GM19035 (cell line): Measurements from ENCODE around the gene NOL4L.

ENCODE experiments used
- ATAC-seq: cut with Tn5 transposase; IDR thresholded peaks from one replicate; pipeline ENCODE4 v1.9.1; 2021; ENCODE audit not compliant: unreplicated experiment

Gene NOL4L

DNA sequence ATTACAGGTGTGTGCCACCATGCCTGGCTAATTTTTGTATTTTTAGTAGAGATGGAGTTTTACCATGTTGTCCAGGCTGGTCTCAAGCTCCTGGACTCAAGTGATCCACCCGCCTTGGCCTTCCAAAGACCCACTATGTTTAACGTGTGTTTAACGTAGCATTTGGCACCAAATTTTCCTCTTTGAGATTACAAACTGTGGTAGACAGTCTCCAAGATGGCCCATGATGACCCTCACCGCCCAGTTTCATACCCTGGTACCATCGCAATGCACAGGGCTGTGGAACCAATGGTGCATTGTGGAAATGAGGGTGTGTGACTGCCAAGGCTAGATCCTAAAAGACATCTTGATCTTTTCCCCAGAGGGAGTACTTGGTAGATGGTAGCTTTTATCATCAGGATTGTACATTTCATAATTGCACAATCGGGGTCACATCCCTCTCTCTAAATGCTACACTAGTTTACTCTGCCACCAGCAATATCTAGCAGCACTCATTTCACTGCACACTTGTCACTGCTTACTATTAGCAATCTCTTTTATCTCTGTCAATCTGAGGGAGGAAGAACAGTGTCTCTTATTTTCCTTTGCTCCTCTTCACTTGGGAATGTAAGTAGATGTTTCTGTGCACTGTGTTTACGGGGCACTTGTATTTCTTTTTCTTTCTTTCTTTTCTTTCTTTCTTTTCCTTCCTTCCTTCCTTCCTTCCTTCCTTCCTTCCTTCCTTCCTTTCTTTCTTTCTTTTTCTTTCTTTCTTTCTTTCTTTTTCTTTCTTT lies 96.9 kb downstream of the NOL4L start:
- ATAC-seq: no peak

DNA sequence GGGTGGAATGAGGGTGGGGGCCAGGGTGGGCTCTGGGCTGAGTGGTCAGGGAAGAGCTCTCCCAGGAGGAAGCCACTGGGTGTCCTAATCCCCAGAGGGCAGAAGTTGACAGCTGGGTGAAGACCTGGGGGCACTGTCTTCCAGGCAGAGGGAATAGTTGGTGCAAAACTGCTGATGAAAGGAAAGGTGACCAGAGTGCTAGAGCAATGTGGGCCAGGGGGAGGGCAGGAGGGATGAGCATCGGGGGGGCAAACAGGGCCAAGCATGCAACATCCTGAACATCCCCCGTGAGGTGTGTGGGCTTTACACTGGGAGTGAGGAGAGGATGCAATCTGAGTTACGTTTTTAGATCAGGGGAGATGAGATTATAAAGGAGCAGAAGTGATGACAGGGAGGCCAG lies 97.8 kb downstream of the NOL4L start:
- no peak for ATAC-seq

DNA sequence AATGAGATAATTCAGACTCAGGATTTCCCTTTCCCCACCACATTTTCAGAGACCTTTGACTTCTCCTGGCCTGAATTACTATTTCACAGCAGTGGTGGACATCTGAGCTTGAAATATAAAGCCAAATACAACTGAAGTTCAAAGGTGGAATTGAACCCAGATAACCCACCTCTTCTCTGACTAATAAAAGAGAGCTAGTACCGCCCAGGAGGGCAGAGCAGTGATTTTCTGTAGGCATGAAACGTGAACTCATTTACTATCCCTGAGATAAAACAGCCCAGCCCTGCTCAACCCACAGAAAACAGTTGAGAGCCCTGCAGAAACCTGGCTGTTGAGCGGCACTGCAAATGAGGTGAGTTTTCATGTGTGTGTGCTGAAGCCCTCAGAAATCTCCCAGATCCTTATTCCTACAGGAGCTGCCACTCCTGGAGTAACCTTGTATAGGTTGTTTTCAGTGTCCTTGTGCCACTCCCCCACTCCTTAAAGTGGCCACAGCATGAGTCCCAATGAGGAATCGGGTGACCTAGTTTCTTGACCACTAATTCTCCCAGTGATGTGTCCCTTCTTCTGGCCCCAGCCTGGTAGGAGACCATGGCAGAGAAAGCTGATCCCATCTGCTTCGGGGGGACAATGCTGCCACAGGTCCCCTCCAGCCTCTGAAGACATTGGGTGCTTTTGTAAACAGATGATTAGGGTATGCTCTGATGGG lies 99.2 kb downstream of the NOL4L start:
- no peak for ATAC-seq

DNA sequence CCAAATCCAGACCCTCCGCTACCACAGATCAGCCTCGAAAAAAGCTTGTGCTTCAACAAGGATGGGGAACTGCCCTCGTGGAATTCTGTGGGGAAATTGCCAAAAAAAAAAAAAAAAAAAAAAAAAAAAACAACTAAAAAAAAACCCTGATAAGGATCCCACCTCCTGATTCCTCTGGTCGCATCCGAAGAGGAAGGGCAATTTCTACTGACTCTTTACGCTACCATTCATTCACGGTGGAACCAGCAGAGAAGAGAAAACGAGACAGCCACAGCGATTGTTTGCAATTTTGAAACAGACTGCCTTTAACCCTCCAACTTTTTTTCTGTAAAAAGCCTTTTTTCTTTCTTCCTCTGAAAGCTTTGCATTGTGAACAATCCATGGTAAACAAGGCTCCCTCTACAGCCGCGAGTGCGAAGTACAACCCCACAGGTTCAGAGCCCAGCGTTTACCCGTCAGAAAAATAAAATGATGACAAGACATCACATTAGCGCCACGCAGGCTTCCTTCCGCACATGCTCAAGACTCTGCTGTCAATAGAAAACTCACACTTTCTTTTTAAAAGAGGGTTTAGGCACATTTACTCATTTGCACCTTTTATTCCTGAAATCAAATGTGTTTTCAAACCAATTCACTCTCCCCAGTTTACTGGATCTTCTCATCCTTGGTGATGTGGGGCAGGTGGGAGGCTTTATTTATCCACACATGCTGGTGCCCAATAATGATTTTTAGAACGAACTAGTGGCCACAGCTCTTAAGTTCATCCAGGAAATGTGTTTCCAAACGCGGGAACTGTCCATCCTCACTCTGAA lies 100.0 kb downstream of the NOL4L start:
- ATAC-seq: peak; percentile 63

DNA sequence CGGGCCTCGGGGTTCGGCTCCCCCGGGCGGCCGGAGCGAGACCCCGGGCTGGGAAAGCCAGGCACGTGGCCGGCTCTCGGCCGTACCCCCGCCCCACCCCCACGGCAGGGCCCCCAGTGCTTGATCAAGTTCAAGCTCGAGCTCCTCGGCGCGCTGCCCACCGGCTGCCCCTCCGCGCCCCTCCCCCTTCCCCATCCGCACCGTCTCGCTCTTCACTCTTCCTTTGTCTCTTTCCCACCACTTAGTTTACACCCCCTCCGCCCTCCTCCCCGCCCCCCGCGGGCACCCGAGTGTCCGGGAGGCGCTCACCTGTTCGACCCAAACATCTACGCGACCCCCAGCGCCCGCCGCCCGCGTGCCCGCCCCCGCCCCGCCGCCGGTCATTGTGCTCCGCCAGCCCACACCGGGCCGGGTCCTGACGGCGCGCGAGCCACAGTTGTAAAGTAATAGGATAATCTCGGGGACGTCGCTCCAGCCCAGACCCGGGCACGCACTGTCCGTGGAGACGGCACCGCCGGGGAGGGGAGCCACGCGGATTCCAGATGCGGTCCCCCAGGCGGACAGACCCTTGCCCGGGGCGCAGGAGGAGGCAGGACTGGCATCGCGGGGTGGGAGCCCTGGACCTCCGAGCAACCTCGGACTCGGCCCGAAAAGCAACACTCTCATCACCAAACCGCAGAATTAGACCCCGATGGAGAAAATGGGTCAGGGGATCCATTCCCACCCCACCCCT lies 100.7 kb downstream of the NOL4L start:
- no peak for ATAC-seq

DNA sequence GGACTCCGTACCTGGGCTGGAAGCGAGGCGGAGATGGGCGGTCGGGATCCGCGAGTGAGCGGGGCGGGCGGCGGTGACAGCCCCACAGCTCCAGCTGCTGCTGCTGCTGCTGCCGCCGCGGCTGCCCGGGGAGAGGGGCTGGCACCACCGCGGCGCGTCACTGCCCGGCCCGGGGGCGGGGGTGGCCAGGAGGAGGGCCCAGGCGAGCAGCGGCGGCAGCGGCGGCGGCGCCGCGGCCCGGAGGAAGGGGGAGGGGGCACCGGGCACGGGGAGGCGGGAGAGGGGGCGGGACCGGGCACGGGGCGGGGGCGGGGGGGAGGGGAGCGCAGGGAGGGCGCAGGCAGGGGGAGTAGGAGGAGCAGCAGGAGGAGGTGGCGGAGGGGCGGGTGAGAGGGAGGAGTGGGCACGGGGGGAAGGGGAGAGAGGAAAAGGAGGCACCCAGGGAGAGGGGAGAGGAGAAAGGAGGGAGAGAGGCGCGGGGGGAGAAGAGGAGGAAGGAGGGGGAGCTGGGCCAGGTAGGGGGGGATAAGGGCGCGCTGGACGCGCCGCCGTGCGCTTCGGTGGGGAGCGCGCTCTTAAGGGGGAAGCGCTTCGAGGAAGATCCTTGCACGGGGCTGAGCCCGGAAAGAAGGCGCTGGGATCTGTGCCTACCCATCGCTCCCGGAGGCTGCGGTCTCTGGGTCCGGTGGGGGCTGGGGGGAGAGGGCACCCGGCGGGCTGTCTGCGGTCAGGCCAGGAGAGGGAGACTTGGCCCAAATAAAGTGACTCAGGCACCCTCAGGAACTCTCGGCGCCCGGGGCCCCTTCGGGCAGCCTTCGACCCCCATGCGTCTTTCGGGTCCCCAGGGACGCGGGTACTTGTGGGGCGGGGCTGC lies 101.5 kb downstream of the NOL4L start:
- no peak for ATAC-seq

DNA sequence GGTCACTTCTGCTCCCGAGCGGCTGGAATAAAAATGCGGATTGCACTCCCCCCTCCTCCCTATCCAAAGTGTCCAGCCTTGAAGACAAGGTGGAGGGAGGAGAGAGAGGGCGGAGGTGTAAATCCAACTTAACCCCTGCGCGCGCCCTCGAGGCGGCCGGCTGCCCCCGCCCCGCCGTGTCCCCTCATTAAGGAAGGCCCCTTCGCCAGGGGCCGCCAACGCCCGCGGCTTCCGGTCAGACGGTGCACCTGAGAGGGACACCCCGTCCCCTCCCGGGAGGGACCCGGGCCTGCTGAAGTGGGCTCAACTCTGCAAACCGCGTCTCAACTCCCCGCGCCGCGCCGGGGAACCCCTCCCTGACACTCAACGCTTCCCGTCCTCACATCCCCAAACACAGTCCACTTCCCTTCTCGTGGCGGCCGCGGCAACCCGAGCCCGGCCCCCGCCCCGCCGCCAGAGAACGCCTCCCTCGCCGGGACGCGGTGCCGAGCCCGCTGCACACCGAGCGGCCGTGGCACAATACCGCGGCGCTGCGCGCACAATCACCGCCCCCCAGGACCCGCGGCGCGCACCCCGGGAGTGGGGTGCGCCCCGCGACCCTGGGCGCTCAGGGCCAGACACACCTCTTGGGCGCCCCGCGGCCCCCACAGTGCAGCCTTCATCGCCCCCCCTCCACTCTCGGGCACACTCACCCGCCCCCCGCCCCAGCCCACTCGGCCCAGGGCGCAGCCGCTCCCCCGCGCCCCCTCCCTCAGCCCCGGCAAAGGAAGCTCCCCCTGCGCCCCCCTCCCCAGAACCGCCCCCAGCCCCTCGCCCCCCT lies 102.5 kb downstream of the NOL4L start:
- ATAC-seq: no peak

DNA sequence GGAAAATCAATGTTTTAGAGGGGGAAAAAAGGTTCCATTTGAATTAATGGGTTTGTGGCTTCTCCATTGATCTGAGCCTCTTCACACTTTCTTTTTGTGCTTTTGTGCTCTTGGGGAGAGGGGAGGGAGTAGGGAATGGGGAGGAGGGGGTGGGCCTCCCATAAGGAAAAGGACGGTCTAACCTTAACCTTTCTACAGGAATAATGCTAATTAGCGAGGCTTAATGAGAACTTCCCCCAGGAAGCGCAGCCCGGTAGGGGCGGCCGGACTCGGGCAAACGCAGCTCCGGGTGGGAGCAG lies 103.0 kb downstream of the NOL4L start:
- no peak for ATAC-seq

DNA sequence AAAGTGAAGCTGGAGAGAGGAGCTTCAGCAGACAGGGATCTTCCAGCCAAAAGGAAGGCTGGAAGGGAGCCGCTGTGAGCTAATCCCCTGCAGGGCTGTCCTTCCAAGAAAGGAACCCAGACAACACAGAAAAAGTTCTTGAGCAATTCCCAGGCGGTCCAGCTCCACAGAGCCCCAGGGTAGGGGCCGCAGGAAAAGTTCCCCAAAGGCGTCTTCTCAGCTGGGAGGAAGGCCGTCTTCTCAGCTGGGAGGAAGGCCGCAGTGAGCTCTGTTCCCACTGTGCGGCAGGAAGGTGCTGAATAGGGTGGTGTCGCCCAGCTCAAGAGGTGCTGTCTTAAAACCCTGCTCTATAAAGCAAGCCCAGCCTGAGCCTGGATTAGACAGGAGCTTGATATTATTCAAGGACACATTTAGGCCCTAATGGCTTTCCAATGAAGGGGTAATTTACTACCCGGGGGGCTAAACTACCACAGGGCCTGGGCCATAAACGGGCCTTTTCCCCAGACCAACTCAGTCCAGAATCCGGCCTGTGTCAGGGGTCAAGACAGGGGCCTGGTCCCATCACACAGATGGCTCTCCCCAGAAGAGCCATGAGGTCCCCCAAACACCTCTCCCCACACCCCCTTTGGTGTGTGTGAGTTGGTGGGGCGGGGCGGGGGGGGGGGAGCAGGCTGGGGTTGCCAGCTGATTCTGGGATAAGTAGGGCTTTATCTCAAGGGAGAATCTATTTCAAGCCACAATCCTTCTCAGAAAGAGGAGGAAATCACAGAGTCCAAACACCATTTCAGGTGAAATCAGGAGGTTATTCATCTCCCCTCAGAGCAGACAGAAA lies 103.6 kb downstream of the NOL4L start:
- ATAC-seq: no peak

DNA sequence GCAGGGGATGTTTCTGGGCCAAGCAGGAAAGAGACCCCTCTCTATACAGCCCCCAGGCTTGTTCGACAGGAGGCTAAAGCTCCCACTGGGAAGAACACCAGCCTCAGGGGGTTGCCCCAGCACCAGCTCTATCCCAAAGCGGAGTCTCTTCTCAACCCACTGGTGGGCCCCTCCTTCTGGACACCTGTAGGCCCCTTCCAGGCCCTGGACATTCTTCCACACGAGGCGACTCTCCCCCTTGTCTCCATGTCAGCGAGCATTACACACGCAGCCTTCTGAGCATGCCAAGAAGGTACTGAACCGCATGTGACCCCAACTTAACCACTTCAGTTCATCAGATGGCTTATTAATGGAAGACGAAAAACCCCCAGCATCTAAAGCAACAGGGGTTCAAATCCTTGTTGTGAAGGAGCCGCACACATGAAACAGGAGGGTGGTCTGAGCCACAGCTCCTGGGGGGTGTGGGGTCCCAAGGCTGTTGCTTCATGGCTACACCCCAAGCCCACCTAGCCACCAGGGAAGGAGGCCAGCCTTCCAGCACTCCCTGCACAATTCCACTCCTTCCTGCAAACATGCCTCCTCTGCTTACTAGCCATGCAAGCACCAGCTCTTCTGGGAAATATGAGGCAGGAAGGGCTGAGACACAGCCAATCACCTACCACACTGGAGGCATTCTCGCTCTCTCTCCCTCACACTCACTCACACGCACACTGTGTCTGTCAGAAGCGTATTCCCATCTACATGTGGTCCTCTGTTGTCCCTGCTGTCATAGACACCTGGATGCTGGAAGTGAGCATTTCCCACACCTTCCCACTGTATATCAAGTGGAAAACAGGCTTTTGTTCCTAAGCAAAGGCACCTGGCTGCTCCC lies 104.5 kb downstream of the NOL4L start:
- no peak for ATAC-seq

DNA sequence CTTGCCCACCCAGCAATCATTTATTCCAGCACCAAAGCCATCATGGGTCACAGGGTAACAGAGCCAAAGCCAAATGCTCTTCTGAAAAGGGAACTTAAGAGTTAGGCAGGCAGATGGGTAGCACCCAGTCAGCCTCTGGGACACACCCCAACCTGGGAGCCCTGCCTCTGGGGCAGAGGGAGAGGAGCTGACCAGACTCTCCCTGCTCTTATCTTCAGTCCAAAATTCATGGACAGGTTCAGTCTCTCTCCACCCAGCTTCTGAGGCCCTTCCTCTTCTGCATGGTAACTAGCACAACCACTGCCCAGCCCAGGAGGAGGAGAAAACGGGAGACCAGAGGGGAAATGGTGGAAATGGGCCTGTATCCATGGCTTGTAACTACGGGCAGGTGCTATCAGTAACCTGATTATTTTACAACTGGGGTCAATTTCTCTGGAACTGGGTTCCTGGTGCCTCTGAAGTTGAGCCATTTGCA lies 105.4 kb downstream of the NOL4L start:
- no peak for ATAC-seq

DNA sequence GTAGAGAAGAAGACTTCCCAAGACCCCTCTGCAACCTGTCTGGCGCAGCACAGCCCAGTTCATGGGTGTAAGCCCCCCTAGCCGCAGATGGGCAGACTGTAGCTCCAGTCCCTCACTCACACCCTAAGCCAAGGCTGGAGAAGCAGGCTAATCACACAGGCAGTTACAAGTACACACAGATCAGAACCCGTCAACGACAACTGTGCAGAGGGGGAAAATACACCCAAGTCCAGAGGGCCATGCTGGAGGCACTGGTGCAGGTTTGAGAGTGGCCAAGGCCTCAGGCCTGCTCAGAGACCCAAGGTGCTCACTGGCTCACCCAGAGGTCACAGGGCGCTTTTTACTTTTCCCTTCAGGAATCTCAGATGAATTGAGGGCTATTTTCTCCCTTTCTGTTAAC lies 106.1 kb downstream of the NOL4L start:
- no peak for ATAC-seq

DNA sequence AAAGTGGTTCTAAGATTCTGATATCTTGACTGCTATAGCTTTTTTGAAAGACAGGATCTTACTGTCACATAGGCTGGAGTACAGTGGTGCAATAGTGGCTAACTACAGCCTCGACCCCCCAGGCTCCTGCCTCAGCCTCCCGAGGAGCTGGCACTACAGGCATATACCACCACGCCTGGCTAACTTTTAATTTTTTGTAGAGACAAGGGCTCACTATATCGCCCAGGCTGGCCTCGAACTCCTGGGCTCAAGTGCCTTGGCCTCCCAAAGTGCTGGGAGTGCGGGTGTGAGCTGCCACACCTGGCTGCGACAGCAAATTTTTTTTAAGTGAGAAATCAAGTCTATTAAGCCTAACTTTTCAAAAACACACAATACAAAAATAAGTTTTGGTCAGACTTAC lies 106.6 kb downstream of the NOL4L start:
- no peak for ATAC-seq

DNA sequence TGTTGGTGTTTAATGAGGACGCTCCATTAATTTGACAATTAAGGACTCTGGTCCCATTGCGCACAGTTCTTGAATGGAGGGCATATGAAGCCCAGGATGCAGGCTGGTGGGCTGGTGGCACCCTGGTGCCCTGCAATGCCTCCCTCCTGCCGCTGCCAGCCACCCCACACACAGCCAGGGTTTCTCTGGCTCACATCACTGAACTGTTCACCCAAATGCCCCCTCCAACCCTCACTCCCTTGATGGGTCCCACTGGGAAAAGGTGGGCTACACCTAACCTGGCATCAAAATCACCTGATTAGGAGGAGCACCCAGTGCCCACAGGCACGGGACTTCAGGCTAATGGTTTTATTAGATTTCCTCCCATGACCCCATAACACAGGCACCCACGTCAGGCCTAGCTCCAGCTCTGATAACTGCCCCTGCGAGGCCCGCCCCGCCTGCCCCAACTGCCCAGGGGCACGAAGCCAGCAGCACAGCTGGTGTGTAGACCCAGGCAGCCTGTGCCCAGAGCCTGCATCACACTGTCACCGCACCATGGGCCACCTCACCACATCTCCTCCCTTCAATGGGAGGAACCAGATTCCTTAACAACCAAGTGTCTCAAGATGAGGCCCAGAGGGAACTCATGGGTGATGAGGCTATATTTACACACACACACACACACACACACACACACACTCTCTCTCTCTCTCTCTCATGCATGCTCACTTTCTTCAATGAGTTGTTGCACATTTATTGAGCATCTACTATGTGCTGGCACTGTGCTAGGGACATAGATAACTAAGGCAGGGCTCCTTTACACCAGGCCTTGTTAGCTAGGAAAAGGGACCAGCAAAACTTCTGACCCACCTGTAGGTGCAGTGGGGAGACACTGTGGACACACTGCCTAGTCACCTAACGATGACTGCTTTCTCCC lies 107.3 kb downstream of the NOL4L start:
- ATAC-seq: no peak

DNA sequence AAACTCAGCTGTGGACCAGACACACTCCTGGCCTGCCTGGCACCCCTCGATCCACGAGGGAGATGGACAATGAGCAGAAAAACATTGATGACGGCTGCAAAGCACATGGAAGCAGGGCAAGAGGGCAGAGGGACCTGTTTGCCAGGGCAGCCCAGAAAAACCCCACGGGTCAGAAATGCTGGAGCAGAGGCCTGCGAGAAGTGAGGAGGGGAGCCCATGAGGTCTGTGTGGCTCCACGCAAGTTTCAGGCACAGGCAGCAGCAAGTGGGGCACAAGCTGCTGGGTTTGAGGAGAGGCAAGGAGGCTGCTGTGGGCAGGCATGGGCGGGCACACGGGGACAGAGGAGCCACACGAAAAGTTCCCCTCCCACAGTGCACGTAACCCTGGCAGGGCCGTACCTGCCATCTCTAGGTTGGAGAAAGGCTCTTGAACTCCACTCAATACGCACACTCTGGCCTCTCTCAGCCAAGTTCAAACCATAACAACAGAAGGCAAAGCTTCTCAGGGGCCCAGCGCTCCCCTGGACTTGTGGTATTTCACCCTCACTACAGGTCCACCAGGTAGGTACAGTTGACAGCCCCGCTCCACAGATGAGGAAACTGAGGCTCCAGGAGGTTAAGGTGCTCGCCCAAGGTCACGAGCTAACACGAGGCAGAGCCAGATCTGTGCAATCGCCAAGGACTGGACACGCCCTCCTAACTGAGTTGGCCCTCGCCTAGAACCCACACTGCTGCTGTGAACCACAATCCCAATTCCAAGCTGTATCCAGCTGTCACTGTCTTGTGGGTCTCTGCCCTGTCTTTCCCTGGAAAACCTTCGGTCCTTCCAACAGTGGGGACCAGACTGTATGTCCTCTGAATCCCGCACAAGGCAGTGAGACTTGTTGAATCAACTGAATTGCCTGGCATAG lies 108.2 kb downstream of the NOL4L start:
- ATAC-seq: no peak
